HepG2 (cell line): ENCODE measurements around the gene CC2D1A. TPM values are rescaled to one million over a fixed set of nuclear protein-coding genes. Genes with fewer than 3 reads are reported as not detected.

Experiments used
- HNF4A ChIP-seq: sonication (generic); formaldehyde crosslinking; IDR thresholded peaks from 2 replicates; pipeline ENCODE4 v1.4.0; 2020; ENCODE audit warnings: missing genetic modification reagents
- KAT7 ChIP-seq: IDR thresholded peaks from 2 replicates; pipeline ENCODE4 v1.6.1; 2018; ENCODE audit warnings: borderline replicate concordance, missing compliant biosample characterization
- NPAS2 ChIP-seq: sonication (generic); formaldehyde crosslinking; IDR thresholded peaks from 2 replicates; pipeline ENCODE4 v1.8.0; 2022; ENCODE audit warnings: mild to moderate bottlenecking, missing genetic modification reagents, borderline replicate concordance
- NR2F2 ChIP-seq: IDR thresholded peaks from 2 replicates; pipeline ENCODE4 v1.6.1; 2012; ENCODE audit warnings: low read depth, inconsistent platforms, borderline replicate concordance
- NR3C1 ChIP-seq: sonication (generic); formaldehyde crosslinking; IDR thresholded peaks from 2 replicates; pipeline ENCODE4 v1.4.0; 2020; ENCODE audit warnings: missing genetic modification reagents
- POLR2AphosphoS2 ChIP-seq: IDR thresholded peaks from 2 replicates; pipeline ENCODE4 v1.6.1; 2011; ENCODE audit warnings: low read depth, low read length, improper control_type of control experiment
- SMARCE1 ChIP-seq: fragments of 450-650 bp; IDR thresholded peaks from 2 replicates; pipeline ENCODE4 v1.6.1; 2017; ENCODE audit warnings: borderline replicate concordance
- TBX3 ChIP-seq: fragments of 450-650 bp; IDR thresholded peaks from 2 replicates; pipeline ENCODE4 v1.6.1; 2017; ENCODE audit warnings: antibody characterized with exemption, mild to moderate bottlenecking, inconsistent platforms, borderline replicate concordance
- ZNF124 ChIP-seq: sonication (generic); formaldehyde crosslinking; IDR thresholded peaks from 2 replicates; pipeline ENCODE4 v1.4.0; 2020; ENCODE audit warnings: missing genetic modification reagents
- ZNF207 ChIP-seq: fragments of 450-650 bp; IDR thresholded peaks from 2 replicates; pipeline ENCODE4 v1.6.1; 2016; ENCODE audit warnings: antibody characterized with exemption, borderline replicate concordance
- ZNF343 ChIP-seq: sonication (generic); formaldehyde crosslinking; IDR thresholded peaks from 2 replicates; pipeline ENCODE4 v1.4.0; 2020; ENCODE audit warnings: mild to moderate bottlenecking, missing genetic modification reagents
- ZNF350 ChIP-seq: sonication (generic); formaldehyde crosslinking; IDR thresholded peaks from 2 replicates; pipeline ENCODE4 v1.4.0; 2020; ENCODE audit warnings: mild to moderate bottlenecking, low read depth, missing genetic modification reagents, borderline replicate concordance
- ZNF501 ChIP-seq: sonication (generic); formaldehyde crosslinking; IDR thresholded peaks from 2 replicates; pipeline ENCODE4 v1.5.1; 2020; ENCODE audit warnings: mild to moderate bottlenecking, moderate library complexity, missing genetic modification reagents
- ZNF790 ChIP-seq: sonication (generic); formaldehyde crosslinking; IDR thresholded peaks from 2 replicates; pipeline ENCODE4 v1.8.0; 2022; ENCODE audit warnings: missing genetic modification reagents, mild to moderate bottlenecking, borderline replicate concordance
- polyA plus RNA-seq, 8 experiments: library from polyadenylated mRNA; depleted of rRNA in 3 of 8; stranded (reverse) in 7 of 8; unstranded in 1 of 8; fragments of >200 nt; fragmentation: Illumina TruSeq in 4 of 8; extraction: Trizol in 4 of 8; gene quantifications; 2 replicates each; pipeline versions ENCODE4 v1.2.1 to v1.2.3, GENCODE V29; 2011 to 2016; ENCODE audit warnings: low read depth in 4 of 8, missing spikeins in 1 of 8, mixed read lengths in 1 of 8; ENCODE audit not compliant: insufficient read depth in 1 of 8
- total RNA-seq, 5 experiments: library from RNA; depleted of rRNA; stranded (reverse); fragments of >200 nt; fragmentation: Illumina TruSeq; extraction: Trizol; gene quantifications; 2 replicates each; pipeline ENCODE4 v1.2.3, GENCODE V29; 2016; ENCODE audit warnings: low read depth in 1 of 5
- TF ChIP-seq, protein P1 (sequence below): sonication (generic); formaldehyde crosslinking; IDR thresholded peaks from 2 replicates; pipeline ENCODE4 v1.8.1; 2023; ENCODE audit warnings: missing genetic modification reagents, inconsistent platforms, borderline replicate concordance
- TF ChIP-seq, protein P2 (sequence below): sonication (generic); formaldehyde crosslinking; conservative IDR thresholded peaks from 2 replicates; pipeline ENCODE4 v1.8.0; 2022; ENCODE audit warnings: missing genetic modification reagents
- TF ChIP-seq, protein P3 (sequence below): IDR thresholded peaks from 2 replicates; pipeline ENCODE4 v1.6.1; 2016; ENCODE audit warnings: low read depth, control low read depth
- TF ChIP-seq, protein P4 (sequence below): sonication (generic); formaldehyde crosslinking; IDR thresholded peaks from 2 replicates; pipeline ENCODE4 v1.4.0; 2020; ENCODE audit warnings: missing genetic modification reagents
- TF ChIP-seq, protein P5 (sequence below): sonication (generic); formaldehyde crosslinking; IDR thresholded peaks from 2 replicates; pipeline ENCODE4 v1.4.0; 2020; ENCODE audit warnings: missing genetic modification reagents

CC2D1A gene
- total and polyA plus RNA-seq, 2 of the 13 experiments (the other 11 are each of a cell fraction or from before 2014, with no cell fraction given) = 9.7 to 11.5 TPM

DNA sequence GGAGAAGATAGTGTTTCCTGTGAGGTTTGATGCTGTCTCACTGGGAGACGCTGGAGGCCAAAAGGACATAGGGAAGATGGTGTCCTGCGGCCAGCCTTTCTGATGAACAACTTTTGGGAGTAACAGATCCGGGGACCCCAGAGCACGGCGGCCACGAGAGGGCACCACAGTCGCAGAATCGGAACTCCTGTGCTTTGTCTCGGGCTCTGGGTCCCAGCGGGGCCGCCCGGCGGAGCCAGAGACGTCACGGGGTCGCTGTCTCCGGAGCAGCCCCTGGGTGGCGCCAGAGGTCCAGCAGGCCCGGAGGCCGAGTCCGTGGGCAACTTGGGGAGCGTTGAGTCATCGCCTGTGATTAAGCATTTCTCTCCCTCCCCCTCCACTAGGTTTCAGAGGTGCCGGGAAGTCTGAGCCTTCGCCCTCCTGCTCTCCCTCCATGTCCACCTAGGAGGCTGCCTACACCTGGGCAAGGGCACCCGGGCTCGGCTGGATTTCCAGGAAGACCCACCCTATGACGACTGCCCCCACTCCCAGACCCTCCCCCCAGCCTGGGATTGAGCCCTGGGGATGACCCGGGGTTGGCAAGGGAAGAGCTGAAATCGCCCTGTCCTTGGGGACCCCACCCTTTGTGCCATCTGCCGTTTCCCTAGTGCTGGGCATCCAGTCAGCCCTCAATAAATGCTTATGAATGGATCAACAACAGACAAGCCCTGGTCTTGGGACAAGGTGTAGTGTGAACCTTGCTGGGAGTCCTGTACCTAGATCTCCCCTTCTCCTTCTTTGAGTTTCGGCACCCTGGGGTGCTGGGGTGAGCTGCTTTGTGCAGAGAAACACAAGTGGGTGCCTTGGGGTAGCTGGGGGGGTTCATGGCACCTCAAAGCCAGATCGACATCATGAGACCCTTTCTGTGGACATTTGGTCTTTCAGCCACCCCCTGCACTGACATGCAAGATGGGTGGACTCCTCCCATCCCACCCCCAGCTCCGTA lies 25.6 kb upstream of the CC2D1A start (continued):
- TF ChIP-seq ZNF501 (peak; percentile 55; the same call in 1 of the 2 replicates), KAT7 (CRISPR knock-in tag) (peak; percentile 89; the same call in 1 of the 2 replicates), POLR2AphosphoS2 (no peak), NR2F2 (no peak), ZNF790 (CRISPR knock-in tag) (no peak), NPAS2 (CRISPR knock-in tag) (no peak), ZNF350 (CRISPR knock-in tag) (peak; percentile 34; the same call in 1 of the 2 replicates), SMARCE1 (no peak), ZNF343 (no peak), TBX3 (no peak), HNF4A (no peak), ZNF207 (no peak), NR3C1 (no peak), ZNF124 (CRISPR knock-in tag) (peak; percentile 90)
- TF ChIP-seq, protein P1, sequence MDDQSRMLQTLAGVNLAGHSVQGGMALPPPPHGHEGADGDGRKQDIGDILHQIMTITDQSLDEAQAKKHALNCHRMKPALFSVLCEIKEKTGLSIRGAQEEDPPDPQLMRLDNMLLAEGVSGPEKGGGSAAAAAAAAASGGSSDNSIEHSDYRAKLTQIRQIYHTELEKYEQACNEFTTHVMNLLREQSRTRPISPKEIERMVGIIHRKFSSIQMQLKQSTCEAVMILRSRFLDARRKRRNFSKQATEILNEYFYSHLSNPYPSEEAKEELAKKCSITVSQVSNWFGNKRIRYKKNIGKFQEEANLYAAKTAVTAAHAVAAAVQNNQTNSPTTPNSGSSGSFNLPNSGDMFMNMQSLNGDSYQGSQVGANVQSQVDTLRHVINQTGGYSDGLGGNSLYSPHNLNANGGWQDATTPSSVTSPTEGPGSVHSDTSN (CRISPR knock-in tag) = no peak
- TF ChIP-seq, protein P2, sequence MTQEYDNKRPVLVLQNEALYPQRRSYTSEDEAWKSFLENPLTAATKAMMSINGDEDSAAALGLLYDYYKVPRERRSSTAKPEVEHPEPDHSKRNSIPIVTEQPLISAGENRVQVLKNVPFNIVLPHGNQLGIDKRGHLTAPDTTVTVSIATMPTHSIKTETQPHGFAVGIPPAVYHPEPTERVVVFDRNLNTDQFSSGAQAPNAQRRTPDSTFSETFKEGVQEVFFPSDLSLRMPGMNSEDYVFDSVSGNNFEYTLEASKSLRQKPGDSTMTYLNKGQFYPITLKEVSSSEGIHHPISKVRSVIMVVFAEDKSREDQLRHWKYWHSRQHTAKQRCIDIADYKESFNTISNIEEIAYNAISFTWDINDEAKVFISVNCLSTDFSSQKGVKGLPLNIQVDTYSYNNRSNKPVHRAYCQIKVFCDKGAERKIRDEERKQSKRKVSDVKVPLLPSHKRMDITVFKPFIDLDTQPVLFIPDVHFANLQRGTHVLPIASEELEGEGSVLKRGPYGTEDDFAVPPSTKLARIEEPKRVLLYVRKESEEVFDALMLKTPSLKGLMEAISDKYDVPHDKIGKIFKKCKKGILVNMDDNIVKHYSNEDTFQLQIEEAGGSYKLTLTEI (CRISPR knock-in tag) = no peak
- TF ChIP-seq, protein P3, sequence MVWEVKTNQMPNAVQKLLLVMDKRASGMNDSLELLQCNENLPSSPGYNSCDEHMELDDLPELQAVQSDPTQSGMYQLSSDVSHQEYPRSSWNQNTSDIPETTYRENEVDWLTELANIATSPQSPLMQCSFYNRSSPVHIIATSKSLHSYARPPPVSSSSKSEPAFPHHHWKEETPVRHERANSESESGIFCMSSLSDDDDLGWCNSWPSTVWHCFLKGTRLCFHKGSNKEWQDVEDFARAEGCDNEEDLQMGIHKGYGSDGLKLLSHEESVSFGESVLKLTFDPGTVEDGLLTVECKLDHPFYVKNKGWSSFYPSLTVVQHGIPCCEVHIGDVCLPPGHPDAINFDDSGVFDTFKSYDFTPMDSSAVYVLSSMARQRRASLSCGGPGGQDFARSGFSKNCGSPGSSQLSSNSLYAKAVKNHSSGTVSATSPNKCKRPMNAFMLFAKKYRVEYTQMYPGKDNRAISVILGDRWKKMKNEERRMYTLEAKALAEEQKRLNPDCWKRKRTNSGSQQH (CRISPR knock-in tag) = no peak
- TF ChIP-seq, protein P4, sequence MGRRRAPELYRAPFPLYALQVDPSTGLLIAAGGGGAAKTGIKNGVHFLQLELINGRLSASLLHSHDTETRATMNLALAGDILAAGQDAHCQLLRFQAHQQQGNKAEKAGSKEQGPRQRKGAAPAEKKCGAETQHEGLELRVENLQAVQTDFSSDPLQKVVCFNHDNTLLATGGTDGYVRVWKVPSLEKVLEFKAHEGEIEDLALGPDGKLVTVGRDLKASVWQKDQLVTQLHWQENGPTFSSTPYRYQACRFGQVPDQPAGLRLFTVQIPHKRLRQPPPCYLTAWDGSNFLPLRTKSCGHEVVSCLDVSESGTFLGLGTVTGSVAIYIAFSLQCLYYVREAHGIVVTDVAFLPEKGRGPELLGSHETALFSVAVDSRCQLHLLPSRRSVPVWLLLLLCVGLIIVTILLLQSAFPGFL = no peak
- TF ChIP-seq, protein P5, sequence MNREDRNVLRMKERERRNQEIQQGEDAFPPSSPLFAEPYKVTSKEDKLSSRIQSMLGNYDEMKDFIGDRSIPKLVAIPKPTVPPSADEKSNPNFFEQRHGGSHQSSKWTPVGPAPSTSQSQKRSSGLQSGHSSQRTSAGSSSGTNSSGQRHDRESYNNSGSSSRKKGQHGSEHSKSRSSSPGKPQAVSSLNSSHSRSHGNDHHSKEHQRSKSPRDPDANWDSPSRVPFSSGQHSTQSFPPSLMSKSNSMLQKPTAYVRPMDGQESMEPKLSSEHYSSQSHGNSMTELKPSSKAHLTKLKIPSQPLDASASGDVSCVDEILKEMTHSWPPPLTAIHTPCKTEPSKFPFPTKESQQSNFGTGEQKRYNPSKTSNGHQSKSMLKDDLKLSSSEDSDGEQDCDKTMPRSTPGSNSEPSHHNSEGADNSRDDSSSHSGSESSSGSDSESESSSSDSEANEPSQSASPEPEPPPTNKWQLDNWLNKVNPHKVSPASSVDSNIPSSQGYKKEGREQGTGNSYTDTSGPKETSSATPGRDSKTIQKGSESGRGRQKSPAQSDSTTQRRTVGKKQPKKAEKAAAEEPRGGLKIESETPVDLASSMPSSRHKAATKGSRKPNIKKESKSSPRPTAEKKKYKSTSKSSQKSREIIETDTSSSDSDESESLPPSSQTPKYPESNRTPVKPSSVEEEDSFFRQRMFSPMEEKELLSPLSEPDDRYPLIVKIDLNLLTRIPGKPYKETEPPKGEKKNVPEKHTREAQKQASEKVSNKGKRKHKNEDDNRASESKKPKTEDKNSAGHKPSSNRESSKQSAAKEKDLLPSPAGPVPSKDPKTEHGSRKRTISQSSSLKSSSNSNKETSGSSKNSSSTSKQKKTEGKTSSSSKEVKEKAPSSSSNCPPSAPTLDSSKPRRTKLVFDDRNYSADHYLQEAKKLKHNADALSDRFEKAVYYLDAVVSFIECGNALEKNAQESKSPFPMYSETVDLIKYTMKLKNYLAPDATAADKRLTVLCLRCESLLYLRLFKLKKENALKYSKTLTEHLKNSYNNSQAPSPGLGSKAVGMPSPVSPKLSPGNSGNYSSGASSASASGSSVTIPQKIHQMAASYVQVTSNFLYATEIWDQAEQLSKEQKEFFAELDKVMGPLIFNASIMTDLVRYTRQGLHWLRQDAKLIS (CRISPR knock-in tag) = no peak
